Astrocyte (in vitro differentiated cells and primary cell): ENCODE data around the gene C10orf90. TPM values are rescaled to one million over a fixed set of nuclear protein-coding genes. Genes with fewer than 3 reads are reported as not detected.
A peak's percentile ranks its signal among the peaks of the same experiment; 100 is the strongest.

Source experiments
- DNase-seq: peaks from one replicate; pipeline ENCODE4 v3.0.0-alpha.2; 2010; ENCODE audit warnings: low read depth
- FAIRE-seq: peaks from 2 replicates; lab custom pipeline; 2011; peaks lifted over from hg19 to GRCh38; lab: Jason Lieb, UNC
- H2AFZ ChIP-seq: 2 replicates; pipeline ENCODE4 v1.6.0; 2012; ENCODE audit warnings: low read depth, low read length, inconsistent platforms
- H3K27ac ChIP-seq: 2 replicates; pipeline ENCODE4 v1.5.1; 2011; ENCODE audit warnings: low read depth, low read length, inconsistent platforms
- H3K27me3 ChIP-seq: 2 replicates; pipeline ENCODE4 v1.6.0; 2011; ENCODE audit warnings: low read length, inconsistent platforms; ENCODE audit not compliant: insufficient read depth
- H3K36me3 ChIP-seq: 2 replicates; pipeline ENCODE4 v1.5.1; 2011; ENCODE audit warnings: low read length, inconsistent platforms; ENCODE audit not compliant: insufficient read depth
- H3K4me1 ChIP-seq: 2 replicates; pipeline ENCODE4 v1.5.1; 2011; ENCODE audit warnings: low read length, inconsistent platforms; ENCODE audit not compliant: insufficient read depth
- H3K4me2 ChIP-seq: 2 replicates; pipeline ENCODE4 v1.6.0; 2012; ENCODE audit warnings: low read length, inconsistent platforms
- H3K4me3 ChIP-seq: 2 replicates; pipeline ENCODE4 v1.5.1; 2011; ENCODE audit warnings: low read depth, mild to moderate bottlenecking, low read length, inconsistent platforms; ENCODE audit not compliant: insufficient read depth
- H3K79me2 ChIP-seq: 2 replicates; pipeline ENCODE4 v1.6.0; 2012; ENCODE audit warnings: mild to moderate bottlenecking, low read length, inconsistent platforms; ENCODE audit not compliant: insufficient read depth
- H3K9ac ChIP-seq: 2 replicates; pipeline ENCODE4 v1.6.0; 2012; ENCODE audit warnings: mild to moderate bottlenecking, low read length, inconsistent platforms
- H3K9me3 ChIP-seq: 2 replicates; pipeline ENCODE4 v1.5.1; 2012; ENCODE audit warnings: low read depth, mild to moderate bottlenecking, low read length, inconsistent platforms; ENCODE audit not compliant: insufficient read depth
- H4K20me1 ChIP-seq: 2 replicates; pipeline ENCODE4 v1.6.0; 2012; ENCODE audit warnings: low read length, inconsistent platforms; ENCODE audit not compliant: insufficient read depth
- H3K27ac Mint-ChIP-seq: one replicate; pipeline ENCODE4 v1.8.0; 2021; ENCODE audit warnings: mild to moderate bottlenecking, mixed read lengths; ENCODE audit not compliant: unreplicated experiment
- H3K27me3 Mint-ChIP-seq: one replicate; pipeline ENCODE4 v1.8.0; 2021; ENCODE audit warnings: low read depth, mixed read lengths; ENCODE audit not compliant: unreplicated experiment
- H3K36me3 Mint-ChIP-seq: one replicate; pipeline ENCODE4 v1.8.0; 2021; ENCODE audit warnings: low read depth, mixed read lengths; ENCODE audit not compliant: unreplicated experiment
- H3K4me1 Mint-ChIP-seq: one replicate; pipeline ENCODE4 v1.8.0; 2021; ENCODE audit warnings: low read depth, mixed read lengths; ENCODE audit not compliant: unreplicated experiment
- H3K4me3 Mint-ChIP-seq: one replicate; pipeline ENCODE4 v1.8.0; 2021; ENCODE audit warnings: mild to moderate bottlenecking, moderate library complexity, mixed read lengths; ENCODE audit not compliant: unreplicated experiment
- H3K9me3 Mint-ChIP-seq: one replicate; pipeline ENCODE4 v1.8.0; 2021; ENCODE audit warnings: mild to moderate bottlenecking, mixed read lengths; ENCODE audit not compliant: unreplicated experiment
- CTCF ChIP-seq: IDR thresholded peaks from 2 replicates; pipeline ENCODE4 v1.5.1; 2011; ENCODE audit warnings: low read depth, mild to moderate bottlenecking, inconsistent platforms, low read length, moderate library complexity; ENCODE audit not compliant: insufficient read depth
- EZH2 ChIP-seq: IDR thresholded peaks from 2 replicates; pipeline ENCODE4 v1.6.1; 2012; ENCODE audit warnings: mild to moderate bottlenecking, low read length, inconsistent platforms; ENCODE audit not compliant: insufficient read depth
- total RNA-seq: library from RNA; stranded (reverse); gene quantifications from 2 replicates; pipeline ENCODE4 v1.2.1, GENCODE V29; 2021

The C10orf90 gene
- total RNA-seq, 1 donor from 2014 or later = not detected

GRCh38 chr10:126570621-126571602 is 99.6 kb downstream of the C10orf90 start:
- Histone ChIP-seq H3K79me2 (no peaks in the 10 kb centered on the region), H3K9ac (peak overlapping the region; percentile 84), H3K4me2 (peak overlapping the region; percentile 83), H3K4me3 (peak overlapping the region; percentile 41), H3K36me3 (no peaks in the 10 kb centered on the region), H4K20me1 (no peaks in the 10 kb centered on the region), H3K4me1 (peaks cover 29% of the 10 kb centered on the region), H3K9me3 (no peaks in the 10 kb centered on the region), H2AFZ (no peak overlapping the region), H3K27ac (peak overlapping the region; percentile 91), H3K27me3 (no peaks in the 10 kb centered on the region)
- peak; percentile 50 for DNase-seq
- Mint-ChIP-seq H3K4me3 (no peak overlapping the region), H3K4me1 (peaks cover 33% of the 10 kb centered on the region), H3K36me3 (no peaks in the 10 kb centered on the region), H3K27ac (peak overlapping the region; percentile 92), H3K27me3 (no peaks in the 10 kb centered on the region), H3K9me3 (peaks cover 4% of the 10 kb centered on the region)
- no peak for FAIRE-seq
- TF ChIP-seq EZH2 (no peak), CTCF (no peak)

GRCh38 chr10:126570245-126570570 is 100.3 kb downstream of the C10orf90 start:
- Mint-ChIP-seq H3K4me1 (peaks cover 33% of the 10 kb centered on the region), H3K27me3 (no peaks in the 10 kb centered on the region), H3K4me3 (peak overlapping the region; percentile 41), H3K36me3 (no peaks in the 10 kb centered on the region), H3K9me3 (peaks cover 4% of the 10 kb centered on the region), H3K27ac (peak overlapping the region; percentile 92)
- TF ChIP-seq EZH2 = no peak
- no peaks in the 10 kb centered on the region for H3K27me3 ChIP-seq
- H3K4me2 ChIP-seq = peak overlapping the region; percentile 83
- H2AFZ ChIP-seq = peak overlapping the region; percentile 48
- FAIRE-seq (no peak), DNase-seq (no peak)
- peak overlapping the region; percentile 84 for H3K9ac ChIP-seq
- H3K79me2 ChIP-seq = no peaks in the 10 kb centered on the region
- H3K4me3 ChIP-seq = peak overlapping the region; percentile 41
- H3K4me1 ChIP-seq = peaks cover 29% of the 10 kb centered on the region
- no peaks in the 10 kb centered on the region for H3K9me3 ChIP-seq
- no peaks in the 10 kb centered on the region for H4K20me1 ChIP-seq
- no peaks in the 10 kb centered on the region for H3K36me3 ChIP-seq
- H3K27ac ChIP-seq = peak overlapping the region; percentile 91

DNA sequence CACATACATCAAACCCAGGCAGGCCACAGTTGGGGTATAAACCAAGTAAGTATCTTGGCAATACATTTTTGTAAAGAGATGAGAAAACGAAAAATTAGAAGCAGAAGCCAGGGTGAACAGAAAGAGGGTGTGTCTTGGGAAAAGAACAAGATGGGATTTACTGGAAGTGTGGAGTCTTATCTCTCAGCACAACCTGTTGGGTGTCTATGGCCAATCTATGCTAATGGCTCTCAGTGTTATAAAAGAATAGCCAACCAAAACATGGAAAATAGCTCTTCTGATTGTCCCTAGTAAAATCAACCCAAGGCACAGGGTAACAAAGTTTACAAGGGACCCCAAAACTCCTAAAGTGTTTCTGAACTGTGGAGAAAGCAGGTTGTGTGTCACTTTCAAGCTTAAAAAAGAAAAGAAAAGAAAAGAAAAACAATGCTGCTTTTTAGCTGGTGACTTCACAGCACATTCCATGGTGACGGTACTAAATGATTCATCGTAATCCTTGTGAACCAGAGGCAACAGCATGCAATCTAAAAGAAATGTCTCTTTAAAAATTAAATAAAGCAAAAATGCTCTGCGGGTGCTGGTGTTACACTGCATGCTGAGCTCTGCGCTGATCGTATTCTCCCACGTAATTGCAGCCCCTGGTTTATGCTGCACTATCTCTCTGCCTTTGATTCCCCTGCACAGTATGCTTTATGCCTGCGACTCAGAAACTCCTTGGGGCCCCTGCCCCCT is 100.8 kb downstream of the C10orf90 start:
- no peaks in the 10 kb centered on the region for H3K9me3 ChIP-seq
- H4K20me1 ChIP-seq = no peaks in the 10 kb centered on the region
- no peaks in the 10 kb centered on the region for H3K27me3 ChIP-seq
- peaks cover 29% of the 10 kb centered on the region for H3K4me1 ChIP-seq
- Mint-ChIP-seq H3K27me3 (no peaks in the 10 kb centered on the region), H3K27ac (peak overlapping the region; percentile 92), H3K36me3 (no peaks in the 10 kb centered on the region), H3K4me3 (peak overlapping the region; percentile 41), H3K9me3 (peaks cover 4% of the 10 kb centered on the region), H3K4me1 (peaks cover 33% of the 10 kb centered on the region)
- H3K4me3 ChIP-seq = peak overlapping the region; percentile 41
- TF ChIP-seq CTCF (no peak), EZH2 (no peak)
- peak overlapping the region; percentile 83 for H3K4me2 ChIP-seq
- peak overlapping the region; percentile 91 for H3K27ac ChIP-seq
- DNase-seq (peak; percentile 92), FAIRE-seq (peak; percentile 96)
- peak overlapping the region; percentile 48 for H2AFZ ChIP-seq
- H3K36me3 ChIP-seq = no peaks in the 10 kb centered on the region
- H3K79me2 ChIP-seq = no peaks in the 10 kb centered on the region
- H3K9ac ChIP-seq = peak overlapping the region; percentile 84
